Stomach (tissue), 9 donors: ENCODE results near the gene RAMP1. TPM values are rescaled to one million over a fixed set of nuclear protein-coding genes. Genes with fewer than 3 reads are reported as not detected.

Source experiments
- DNase-seq, 2 donors: peaks; one replicate each; pipeline versions ENCODE4 v3.0.0 to v3.0.0-alpha.2; 2013 to 2019
- H3K27ac ChIP-seq, 5 donors: fragments of 200-600 bp in 4 of 5; sonication (generic) in 4 of 5; one replicate each; pipeline ENCODE4 v1.5.1; 2013 to 2019; ENCODE audit warnings: mild to moderate bottlenecking in 1 of 5, moderate library complexity in 1 of 5
- H3K27me3 ChIP-seq, 3 donors: fragments of 200-600 bp; sonication (generic); one replicate each; pipeline ENCODE4 v1.5.1; 2017 to 2019; ENCODE audit warnings: mixed run types in 1 of 3
- H3K36me3 ChIP-seq, 4 donors: fragments of 200-600 bp; sonication (generic); 1 replicate in 3 of 4; 2 replicates in 1 of 4; pipeline ENCODE4 v1.5.1; 2016 to 2019
- H3K4me1 ChIP-seq, 4 donors: fragments of 200-600 bp; sonication (generic); one replicate each; pipeline ENCODE4 v1.5.1; 2016 to 2019
- H3K4me3 ChIP-seq, 4 donors: fragments of 200-600 bp; sonication (generic) in 3 of 4; one replicate each; pipeline ENCODE4 v1.5.1; 2016 to 2019; ENCODE audit warnings: mild to moderate bottlenecking in 1 of 4
- H3K9me3 ChIP-seq, 4 donors: fragments of 200-600 bp; sonication (generic); one replicate each; pipeline ENCODE4 v1.5.1; 2016 to 2019
- EP300 ChIP-seq: sonication (generic); formaldehyde crosslinking; IDR thresholded peaks from one replicate; pipeline ENCODE4 v1.6.1; 2017; ENCODE audit warnings: antibody characterized with exemption
- POLR2A ChIP-seq, 4 donors: fragments of 450-650 bp; IDR thresholded peaks; one replicate each; pipeline ENCODE4 v1.6.1; 2016; ENCODE audit warnings: antibody characterized with exemption in 4 of 4, control low read depth in 2 of 4, mild to moderate bottlenecking in 1 of 4, moderate library complexity in 1 of 4
- POLR2AphosphoS5 ChIP-seq, 3 donors: sonication (generic); formaldehyde crosslinking; IDR thresholded peaks; one replicate each; pipeline ENCODE4 v1.6.1; 2016; ENCODE audit warnings: antibody characterized with exemption in 3 of 3
- WGBS, 5 donors: extraction: QIAGEN DNeasy Blood & Tissue Kit in 3 of 5; methylation state at CpG; one replicate each; pipeline versions ENCODE4 v1.1.5 to v1.1.7; 2013 to 2018; 5-methylcytosine and 5-hydroxymethylcytosine counted together
- intact Hi-C: fragments of 100-400 bp; cut with DNase I; formaldehyde crosslinking; loops from one replicate; pipeline ENCODE4 v1.15.1; 2023; ENCODE audit warnings: low total_unique reads
- polyA plus RNA-seq, 3 donors: library from polyadenylated mRNA; stranded (reverse); fragments of 200-250 nt; gene quantifications; one replicate each; pipeline ENCODE4 v1.2.3, GENCODE V29; 2013
- total RNA-seq, 5 donors: library from RNA; depleted of rRNA; stranded (reverse); fragments of >200 nt; gene quantifications; one replicate each; pipeline versions ENCODE4 v1.1.0 to v1.2.3, GENCODE V29; 2014 to 2016
- TF ChIP-seq, protein P1 (sequence below), 7 experiments: fragments of 450-650 bp in 4 of 7; fragments of 200-600 bp in 3 of 7; sonication (generic) in 3 of 7; IDR thresholded peaks; one replicate each; pipeline ENCODE4 v1.5.1; 2016 to 2019; ENCODE audit warnings: antibody characterized with exemption in 7 of 7, control low read depth in 2 of 7, mild to moderate bottlenecking in 1 of 7
- donor health status: healthy with polysubstance abuse.
- donor health status: Bipolar disorder and iron deficiency.
- donor health status: healthy.

The RAMP1 gene
- total and polyA plus RNA-seq, 8 donors: 0.87 to 113 (median 31.8) TPM

DNA sequence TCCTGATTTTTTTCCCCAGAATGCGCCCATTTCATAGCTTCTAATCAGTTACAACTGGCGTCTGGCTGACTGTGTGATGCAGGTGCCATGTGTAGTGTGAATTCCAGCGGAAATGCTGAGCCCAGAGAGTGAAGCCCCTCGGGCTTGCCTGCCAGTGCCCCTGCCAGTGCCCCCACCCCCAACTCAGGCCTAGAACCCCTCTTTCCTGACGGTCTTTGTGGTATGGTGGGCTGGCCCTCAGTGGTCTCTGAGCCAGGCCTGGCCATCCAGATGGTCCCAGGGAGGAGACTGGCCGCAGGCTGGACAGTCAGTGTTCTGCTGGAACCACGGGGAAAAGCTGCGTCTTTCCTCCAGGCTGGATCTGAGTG lies 3.1 kb downstream of the RAMP1 start:
- no peak for DNase-seq

DNA sequence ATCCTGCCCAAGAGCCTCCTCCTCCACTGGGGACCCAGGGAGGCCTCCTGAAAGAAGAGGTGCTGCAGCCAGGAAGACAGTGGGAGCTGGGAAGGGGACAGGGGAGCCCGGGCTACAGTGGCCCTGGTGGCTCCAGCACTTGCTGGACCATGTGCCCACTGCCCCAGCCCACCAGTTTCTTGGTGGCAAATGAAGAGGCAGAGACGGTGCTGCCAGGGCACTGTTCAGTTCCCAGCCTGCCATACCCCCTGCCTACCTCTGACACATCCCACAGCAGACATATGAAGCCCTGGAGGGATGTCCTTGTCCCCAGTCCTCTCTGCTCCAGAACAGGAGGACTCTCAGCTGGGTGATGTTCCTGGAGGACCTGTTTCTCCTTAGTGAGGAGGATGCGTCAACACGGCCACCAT lies 3.7 kb downstream of the RAMP1 start:
- H3K27me3 ChIP-seq: peaks cover 0 to 36% (median 7%) of the 10 kb centered on the region in 3 donors
- no peak for TF ChIP-seq EP300
- TF ChIP-seq, protein P1, sequence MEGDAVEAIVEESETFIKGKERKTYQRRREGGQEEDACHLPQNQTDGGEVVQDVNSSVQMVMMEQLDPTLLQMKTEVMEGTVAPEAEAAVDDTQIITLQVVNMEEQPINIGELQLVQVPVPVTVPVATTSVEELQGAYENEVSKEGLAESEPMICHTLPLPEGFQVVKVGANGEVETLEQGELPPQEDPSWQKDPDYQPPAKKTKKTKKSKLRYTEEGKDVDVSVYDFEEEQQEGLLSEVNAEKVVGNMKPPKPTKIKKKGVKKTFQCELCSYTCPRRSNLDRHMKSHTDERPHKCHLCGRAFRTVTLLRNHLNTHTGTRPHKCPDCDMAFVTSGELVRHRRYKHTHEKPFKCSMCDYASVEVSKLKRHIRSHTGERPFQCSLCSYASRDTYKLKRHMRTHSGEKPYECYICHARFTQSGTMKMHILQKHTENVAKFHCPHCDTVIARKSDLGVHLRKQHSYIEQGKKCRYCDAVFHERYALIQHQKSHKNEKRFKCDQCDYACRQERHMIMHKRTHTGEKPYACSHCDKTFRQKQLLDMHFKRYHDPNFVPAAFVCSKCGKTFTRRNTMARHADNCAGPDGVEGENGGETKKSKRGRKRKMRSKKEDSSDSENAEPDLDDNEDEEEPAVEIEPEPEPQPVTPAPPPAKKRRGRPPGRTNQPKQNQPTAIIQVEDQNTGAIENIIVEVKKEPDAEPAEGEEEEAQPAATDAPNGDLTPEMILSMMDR (IDR thresholded peaks at IDR 0.05): no peak
- TF ChIP-seq POLR2A (IDR thresholded peaks at IDR 0.05): no peak
- no peak for TF ChIP-seq POLR2AphosphoS5 (IDR thresholded peaks at IDR 0.05)
- intact Hi-C loops: no loop called here
- H3K36me3 ChIP-seq: no peaks in the 10 kb centered on the region
- WGBS, 5 donors: 82 to 97% (median 89%) methylated on average over 2 to 4 of the region's 4 CpGs
- H3K4me3 ChIP-seq: no peak overlapping the region
- no peak for DNase-seq
- H3K27ac ChIP-seq: peak overlapping the region in 3 of 5 donors; percentile 83 to 93 (median 91)
- H3K9me3 ChIP-seq: no peaks in the 10 kb centered on the region
- H3K4me1 ChIP-seq: peaks cover 39 to 92% (median 56%) of the 10 kb centered on the region in 4 donors

More for the DNA sequence above, 3.1 kb downstream of the RAMP1 start:
- WGBS, 5 donors: 90 to 95% (median 91%) methylated on average over 3 to 8 of the region's 8 CpGs
- Histone ChIP-seq H3K36me3 (no peaks in the 10 kb centered on the region), H3K27me3 (peaks cover 0 to 36% (median 7%) of the 10 kb centered on the region in 3 donors), H3K4me3 (no peak overlapping the region), H3K9me3 (no peaks in the 10 kb centered on the region), H3K27ac (peak overlapping the region in 3 of 5 donors; percentile 83 to 93 (median 91)), H3K4me1 (peaks cover 39 to 90% (median 56%) of the 10 kb centered on the region in 4 donors)
- no peak for TF ChIP-seq POLR2AphosphoS5 (IDR thresholded peaks at IDR 0.05)
- TF ChIP-seq, protein P1 (IDR thresholded peaks at IDR 0.05): no peak
- no peak for TF ChIP-seq EP300
- TF ChIP-seq POLR2A (IDR thresholded peaks at IDR 0.05): no peak
- intact Hi-C loops: no loop called here

DNA sequence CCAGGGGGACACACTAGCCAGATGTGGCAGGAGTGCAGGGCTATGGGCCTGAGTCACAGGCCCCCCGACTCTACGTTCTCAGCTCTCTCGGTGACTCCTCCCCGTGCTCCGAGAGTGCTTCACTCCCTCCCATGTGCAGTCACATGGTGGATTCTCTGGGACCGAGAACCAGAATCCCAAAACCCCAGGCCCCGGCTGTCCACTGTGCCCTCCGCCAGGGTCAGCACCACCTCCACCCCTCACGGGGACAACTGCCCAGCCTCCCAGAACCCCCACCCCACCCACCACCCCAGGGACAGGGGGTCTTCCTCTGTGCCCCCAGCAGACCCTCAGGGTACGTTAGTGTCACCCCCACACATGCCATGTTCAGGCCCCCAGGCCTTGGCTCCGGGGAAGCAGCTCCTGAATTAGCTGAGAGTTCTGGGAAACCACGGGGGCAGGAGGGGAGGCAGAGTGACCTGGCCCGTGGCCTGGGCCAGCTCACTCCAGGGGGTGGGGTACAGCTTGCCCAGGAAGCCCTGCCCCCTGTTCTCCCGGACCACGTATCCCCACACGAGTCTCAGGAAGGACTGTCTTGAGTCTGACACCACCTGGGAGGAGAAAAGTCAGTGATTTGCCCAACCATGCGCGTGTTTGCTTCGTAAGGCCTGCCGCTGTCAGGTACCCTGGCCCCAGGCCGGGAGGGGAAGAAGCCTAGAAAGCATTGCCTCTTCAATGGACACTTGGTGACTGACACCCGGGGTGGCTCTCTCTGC lies 4.4 kb downstream of the RAMP1 start:
- Histone ChIP-seq H3K27ac (peak overlapping the region in 3 of 5 donors; percentile 83 to 93 (median 91)), H3K4me3 (no peak overlapping the region), H3K27me3 (peaks cover 0 to 29% (median 7%) of the 10 kb centered on the region in 3 donors), H3K9me3 (no peaks in the 10 kb centered on the region), H3K36me3 (no peaks in the 10 kb centered on the region), H3K4me1 (peaks cover 35 to 84% (median 52%) of the 10 kb centered on the region in 4 donors)
- intact Hi-C loops: no loop called here
- DNase-seq: no peak
- TF ChIP-seq POLR2A (IDR thresholded peaks at IDR 0.05): no peak
- no peak for TF ChIP-seq EP300
- TF ChIP-seq, protein P1 (IDR thresholded peaks at IDR 0.05): no peak
- no peak for TF ChIP-seq POLR2AphosphoS5 (IDR thresholded peaks at IDR 0.05)
- WGBS, 5 donors: 75 to 85% (median 79%) methylated on average over 16 to 22 of the region's 22 CpGs

DNA sequence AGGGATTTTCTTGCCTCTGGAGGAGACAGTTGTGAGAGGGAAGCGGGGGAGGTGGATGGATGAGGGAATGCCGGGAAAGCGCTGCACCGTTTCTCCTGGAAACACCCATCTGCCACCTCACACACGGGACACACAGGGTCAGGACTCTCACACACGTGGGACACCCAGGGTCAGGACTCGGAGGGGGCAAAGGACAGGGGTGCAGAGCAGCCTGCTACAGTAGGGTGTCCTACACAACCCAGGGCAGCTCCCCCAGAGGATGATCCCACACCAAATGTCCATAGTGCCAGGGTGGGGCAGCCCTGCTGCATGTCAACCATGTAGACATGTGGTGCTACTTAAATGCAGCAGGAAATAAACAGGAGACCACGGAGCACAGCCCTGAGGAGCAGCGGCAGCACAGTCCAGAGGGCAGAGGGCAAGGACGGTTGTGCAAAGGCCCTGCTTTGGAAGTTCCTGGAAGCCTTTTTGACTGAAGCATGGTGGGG lies 5.1 kb downstream of the RAMP1 start:
- Histone ChIP-seq H3K9me3 (no peaks in the 10 kb centered on the region), H3K27me3 (peaks cover 0 to 23% (median 7%) of the 10 kb centered on the region in 3 donors), H3K4me3 (no peak overlapping the region), H3K27ac (peak overlapping the region in 3 of 5 donors; percentile 83 to 93 (median 91)), H3K4me1 (peaks cover 31 to 79% (median 48%) of the 10 kb centered on the region in 4 donors), H3K36me3 (no peaks in the 10 kb centered on the region)
- DNase-seq: no peak
- no peak for TF ChIP-seq POLR2A (IDR thresholded peaks at IDR 0.05)
- TF ChIP-seq, protein P1 (IDR thresholded peaks at IDR 0.05): no peak
- TF ChIP-seq EP300: no peak
- no peak for TF ChIP-seq POLR2AphosphoS5 (IDR thresholded peaks at IDR 0.05)
- WGBS, 5 donors: 66 to 76% (median 70%) methylated on average over 10 of the region's 10 CpGs
- intact Hi-C loops: no loop called here
